NCI-H2081 (cell line): Measurements from ENCODE around the gene HAS3.
"Not testable (repeated sequence)": the region's sequence is repeated elsewhere in the genome, so short reads cannot be mapped to it uniquely, and the experiment has no call there.

Source experiments
- DNase-seq, 2 experiments: peaks; one replicate each; lab custom pipeline; 2025; lab: John Stamatoyannopoulos, UW

Gene HAS3

GRCh38 chr16:69116256-69116875 is 10.9 kb downstream of the HAS3 start:
- no peak for DNase-seq

GRCh38 chr16:69116906-69117305 is 11.5 kb downstream of the HAS3 start:
- DNase-seq = no peak

- no peak for DNase-seq
Measured at GRCh38 chr16:69118468-69118867, 13.0 kb downstream of the HAS3 start.

- no peak for DNase-seq
Measured at GRCh38 chr16:69118994-69119393, 13.5 kb downstream of the HAS3 start.

- DNase-seq = no peak
Measured at GRCh38 chr16:69119536-69119935, 14.1 kb downstream of the HAS3 start.

GRCh38 chr16:69120096-69120664 is 14.7 kb downstream of the HAS3 start:
- DNase-seq = no peak

GRCh38 chr16:69123910-69124309 is 18.5 kb downstream of the HAS3 start:
- peak; percentile 50 to 62 for DNase-seq

- not testable (repeated sequence) for DNase-seq
Measured at GRCh38 chr16:69124406-69124805, 19.0 kb downstream of the HAS3 start.

GRCh38 chr16:69124961-69125360 is 19.5 kb downstream of the HAS3 start:
- not testable (repeated sequence) for DNase-seq

GRCh38 chr16:69126221-69126620 is 20.8 kb downstream of the HAS3 start:
- DNase-seq = no peak

- not testable (repeated sequence) for DNase-seq
Measured at GRCh38 chr16:69126801-69127200, 21.3 kb downstream of the HAS3 start.

GRCh38 chr16:69127966-69128510 is 22.6 kb downstream of the HAS3 start:
- DNase-seq = no peak

GRCh38 chr16:69130461-69130860 is 25.0 kb downstream of the HAS3 start:
- DNase-seq = no peak

GRCh38 chr16:69131167-69131838 is 25.9 kb downstream of the HAS3 start:
- DNase-seq = peak in 1 of 2 experiments; percentile 1

- peak; percentile 58 to 71 for DNase-seq
Measured at GRCh38 chr16:69131839-69132423, 26.5 kb downstream of the HAS3 start.

GRCh38 chr16:69132424-69133252 is 27.2 kb downstream of the HAS3 start, which contains the start of the genes CHTF8 and UTP4:
Gene CHTF8, minus strand, starts transcription at chr16:69132588. Its CDS starts 11,130 bp downstream, at chr16:69121458.
Gene UTP4, plus strand, starts transcription at chr16:69132649. Its CDS starts 811 bp downstream, at chr16:69133460.
- DNase-seq = peak; percentile 67 to 75

- no peak for DNase-seq
Measured at GRCh38 chr16:69133373-69133954, 28.0 kb downstream of the HAS3 start.

- DNase-seq = no peak
Measured at GRCh38 chr16:69138608-69139007, 33.2 kb downstream of the HAS3 start.

GRCh38 chr16:69139464-69139863 is 34.0 kb downstream of the HAS3 start:
- not testable (repeated sequence) for DNase-seq

GRCh38 chr16:69141014-69141413 is 35.6 kb downstream of the HAS3 start:
- DNase-seq = no peak

- DNase-seq = no peak
Measured at GRCh38 chr16:69141936-69142335, 36.5 kb downstream of the HAS3 start.
